Tibial nerve (tissue), 4 donors: ENCODE data around the gene C1QA.

ENCODE experiments used
- CTCF ChIP-seq, 5 experiments: fragments of 200-600 bp in 3 of 5; fragments of 450-650 bp in 2 of 5; sonication (generic) in 3 of 5; IDR thresholded peaks; one replicate each; pipeline ENCODE4 v1.5.1; 2016 to 2019; ENCODE audit warnings: antibody characterized with exemption in 5 of 5, mild to moderate bottlenecking in 3 of 5, moderate library complexity in 2 of 5
- EP300 ChIP-seq, 2 donors: sonication (generic); formaldehyde crosslinking; IDR thresholded peaks; one replicate each; pipeline ENCODE4 v1.6.1; 2017; ENCODE audit warnings: antibody characterized with exemption in 2 of 2, mild to moderate bottlenecking in 1 of 2
- POLR2A ChIP-seq, 2 donors: fragments of 450-650 bp; IDR thresholded peaks; one replicate each; pipeline ENCODE4 v1.6.1; 2017; ENCODE audit warnings: antibody characterized with exemption in 2 of 2, mild to moderate bottlenecking in 2 of 2, moderate library complexity in 2 of 2

DNA sequence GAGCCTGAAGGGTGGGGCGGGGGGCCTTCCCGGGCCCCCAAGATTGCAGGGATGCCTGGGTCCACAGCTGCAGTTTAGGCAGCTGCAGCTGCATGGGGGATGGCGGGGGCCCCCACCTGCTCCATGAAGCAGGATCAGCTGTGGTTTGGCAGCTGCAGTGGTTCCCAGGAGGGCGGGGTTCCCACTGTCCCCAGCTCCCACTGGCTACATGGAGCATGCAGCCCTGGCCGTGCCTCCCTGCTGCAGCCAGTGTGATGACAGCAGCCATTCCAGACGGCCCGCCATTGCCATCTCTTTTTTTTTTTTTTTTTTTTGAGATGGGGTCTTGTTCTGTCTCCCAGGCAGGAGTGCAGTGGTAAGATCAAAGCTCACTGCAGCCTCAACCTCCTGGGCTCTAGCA lies 992 bp upstream of the C1QA start:
- TF ChIP-seq POLR2A (IDR thresholded peaks at IDR 0.05) = no peak
- TF ChIP-seq CTCF (IDR thresholded peaks at IDR 0.05) = no peak
- no peak for TF ChIP-seq EP300 (IDR thresholded peaks at IDR 0.05)
